ENCODE results near the gene VAT1L. TPM values are rescaled to one million over a fixed set of nuclear protein-coding genes. Genes with fewer than 3 reads are reported as not detected.
A peak's percentile ranks its signal among the peaks of the same experiment; 100 is the strongest.

Gene VAT1L
- total RNA-seq, 1 experiment from 2014 or later = 33.8 TPM

DNA sequence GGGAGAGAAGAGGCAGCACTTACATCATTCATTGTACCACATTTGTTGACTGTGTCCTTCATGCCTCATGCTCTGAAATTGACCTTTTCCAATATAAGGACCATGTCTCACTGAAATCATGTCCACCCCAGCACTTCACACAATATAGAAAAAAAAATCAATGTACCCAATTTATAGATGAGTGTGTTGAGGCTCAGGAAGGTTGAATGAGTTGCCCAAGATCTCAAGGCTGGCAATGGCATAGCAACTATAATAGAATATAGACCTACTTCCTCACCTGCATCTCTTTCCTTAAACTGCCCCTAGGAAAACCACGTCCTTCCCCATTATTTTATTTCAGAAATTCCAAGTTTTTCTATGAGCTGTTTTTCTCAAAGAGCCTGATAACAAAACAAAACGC is 912 bp upstream of the VAT1L start:
- Histone ChIP-seq H3K4me1 (ENCODE audit: insufficient read depth, low read length) (no peaks in the 10 kb centered on the region; the same call in 1 of the 2 replicates), H2BK15ac (ENCODE audit: low read depth, low read length) (no peak overlapping the region), H3K79me2 (ENCODE audit: insufficient read depth, low read length) (peaks cover 4% of the 10 kb centered on the region; the same call in 1 of the 2 replicates), H3K23me2 (ENCODE audit: insufficient read length, low read depth, low read length, poor library complexity, severe bottlenecking) (peaks cover 21% of the 10 kb centered on the region), H2AK5ac (ENCODE audit: insufficient read length, low read length) (no peak overlapping the region), H4K20me1 (ENCODE audit: control insufficient read depth, insufficient read depth, insufficient read length) (no peaks in the 10 kb centered on the region), H2BK12ac (ENCODE audit: insufficient read length, low read depth, low read length) (no peak overlapping the region), H2BK20ac (ENCODE audit: low read depth, low read length, poor library complexity, severe bottlenecking) (no peak overlapping the region), H4K8ac (replicated peaks; ENCODE audit: insufficient read length, low read depth, low read length) (no peak overlapping the region), H2BK120ac (ENCODE audit: low read depth, low read length, poor library complexity, severe bottlenecking) (no peak overlapping the region), H3K27me3 (ENCODE audit: insufficient read depth, low read length) (peaks cover 10% of the 10 kb centered on the region; the same call in 1 of the 2 replicates), H2AFZ (ENCODE audit: low read length) (no peak overlapping the region), H3K9me3 (ENCODE audit: control insufficient read depth, low read depth, low read length) (no peaks in the 10 kb centered on the region), H3T11ph (ENCODE audit: low read length) (no peak overlapping the region), H4K91ac (ENCODE audit: insufficient read length, low read depth, low read length) (no peak overlapping the region), H3K4ac (ENCODE audit: low read depth, low read length) (no peak overlapping the region), H3K27ac (ENCODE audit: insufficient read length, low read depth, low read length) (no peak overlapping the region), H3K4me2 (ENCODE audit: insufficient read depth, insufficient read length, low read length) (peak overlapping the region; percentile 99), H3K18ac (ENCODE audit: insufficient read length, low read depth, low read length) (no peak overlapping the region), H2BK5ac (ENCODE audit: insufficient read length, low read length) (no peak overlapping the region), H3K14ac (ENCODE audit: insufficient read depth, low read length) (no peak overlapping the region), H4K5ac (ENCODE audit: insufficient read length, low read depth, low read length) (no peak overlapping the region), H3K79me1 (ENCODE audit: insufficient read depth, low read depth, low read length, poor library complexity, severe bottlenecking) (no peaks in the 10 kb centered on the region), H3K9ac (ENCODE audit: extremely low read depth, insufficient read length, low read length) (no peak overlapping the region), H3K56ac (ENCODE audit: insufficient read length, low read depth, low read length) (no peak overlapping the region), H3K23ac (ENCODE audit: insufficient read length, low read depth, low read length) (no peak overlapping the region)
- no peak for DNase-seq
- Mint-ChIP-seq H3K36me3 (ENCODE audit: insufficient read depth in 1 of 3, low read depth in 3 of 3) (peaks cover 2 to 6% (median 5%) of the 10 kb centered on the region in 3 experiments; a peak in 5 of 7 replicates), H3K27me3 (ENCODE audit: low read depth) (peaks cover 52% of the 10 kb centered on the region), H3K9me3 (peaks cover 0 to 6% of the 10 kb centered on the region in 2 experiments; a peak in 4 of 5 replicates), H3K4me3 (peak overlapping the region in 1 of 2 experiments; percentile 96; a peak in 1 of 5 replicates), H3K27ac (no peak overlapping the region), H3K4me1 (peaks cover 30 to 35% of the 10 kb centered on the region in 2 experiments)
- TF ChIP-seq, protein P1, sequence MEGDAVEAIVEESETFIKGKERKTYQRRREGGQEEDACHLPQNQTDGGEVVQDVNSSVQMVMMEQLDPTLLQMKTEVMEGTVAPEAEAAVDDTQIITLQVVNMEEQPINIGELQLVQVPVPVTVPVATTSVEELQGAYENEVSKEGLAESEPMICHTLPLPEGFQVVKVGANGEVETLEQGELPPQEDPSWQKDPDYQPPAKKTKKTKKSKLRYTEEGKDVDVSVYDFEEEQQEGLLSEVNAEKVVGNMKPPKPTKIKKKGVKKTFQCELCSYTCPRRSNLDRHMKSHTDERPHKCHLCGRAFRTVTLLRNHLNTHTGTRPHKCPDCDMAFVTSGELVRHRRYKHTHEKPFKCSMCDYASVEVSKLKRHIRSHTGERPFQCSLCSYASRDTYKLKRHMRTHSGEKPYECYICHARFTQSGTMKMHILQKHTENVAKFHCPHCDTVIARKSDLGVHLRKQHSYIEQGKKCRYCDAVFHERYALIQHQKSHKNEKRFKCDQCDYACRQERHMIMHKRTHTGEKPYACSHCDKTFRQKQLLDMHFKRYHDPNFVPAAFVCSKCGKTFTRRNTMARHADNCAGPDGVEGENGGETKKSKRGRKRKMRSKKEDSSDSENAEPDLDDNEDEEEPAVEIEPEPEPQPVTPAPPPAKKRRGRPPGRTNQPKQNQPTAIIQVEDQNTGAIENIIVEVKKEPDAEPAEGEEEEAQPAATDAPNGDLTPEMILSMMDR (conservative IDR thresholded peaks at IDR 0.05) = no peak
- WGBS (ENCODE audit: extremely low coverage, insufficient read length, low lambda C conversion rate) = no CpG with 5 or more reads among the region's 2 CpGs

All from H9 (cell line).